Caco-2 (cell line): ENCODE data around the gene CILP2. TPM values are rescaled to one million over a fixed set of nuclear protein-coding genes. Genes with fewer than 3 reads are reported as not detected.
A peak's percentile ranks its signal among the peaks of the same experiment; 100 is the strongest.

ENCODE experiments used
- BruUV-seq: library from RNA; stranded (reverse); fragments of 400-500 nt; replicated peaks from 2 replicates; lab custom pipeline; 2021; lab: Mats Ljungman, UMichigan
- CTCF ChIA-PET: fragments of 300-600 bp; sonication (Branson Sonifier 250); formaldehyde crosslinking; loops from one replicate; lab custom pipeline; 2022; ENCODE audit warnings: antibody characterized with exemption; lab: Charles Lee
- POLR2A ChIA-PET: fragments of 300-600 bp; sonication (Branson Sonifier 250); formaldehyde crosslinking; loops from one replicate; lab custom pipeline; 2022; ENCODE audit warnings: antibody characterized with exemption; lab: Charles Lee
- DNase-seq, 2 experiments: peaks; one replicate each; pipeline versions ENCODE4 v3.0.0 to v3.0.0-alpha.2; 2020 to 2022
- H3K27me3 ChIP-seq: replicated peaks from 2 replicates; pipeline ENCODE4 v1.6.0; 2011; ENCODE audit warnings: low read length; ENCODE audit not compliant: control insufficient read depth, insufficient read depth
- H3K36me3 ChIP-seq: 2 replicates; pipeline ENCODE4 v1.5.1; 2011; ENCODE audit warnings: low read length; ENCODE audit not compliant: control insufficient read depth, insufficient read depth
- H3K4me1 ChIP-seq: fragments of 250-450 bp; sonication (Bioruptor Pico); 2 replicates; pipeline ENCODE4 v1.5.1; 2020; ENCODE audit warnings: mild to moderate bottlenecking
- H3K4me3 ChIP-seq: 2 replicates; pipeline ENCODE4 v1.5.1; 2011; ENCODE audit warnings: low read depth, mild to moderate bottlenecking, control low read depth, low read length
- H3K9me3 ChIP-seq: fragments of 250-450 bp; sonication (Bioruptor Pico); 2 replicates; pipeline ENCODE4 v1.5.1; 2020; ENCODE audit warnings: mild to moderate bottlenecking, moderate library complexity
- H3K27ac Mint-ChIP-seq: one replicate; pipeline ENCODE4 v1.8.0; 2022; ENCODE audit warnings: mixed read lengths; ENCODE audit not compliant: unreplicated experiment
- H3K27me3 Mint-ChIP-seq: one replicate; pipeline ENCODE4 v1.8.0; 2022; ENCODE audit warnings: mixed read lengths; ENCODE audit not compliant: insufficient read depth, unreplicated experiment
- H3K36me3 Mint-ChIP-seq: one replicate; pipeline ENCODE4 v1.8.0; 2022; ENCODE audit warnings: mild to moderate bottlenecking, mixed read lengths; ENCODE audit not compliant: insufficient read depth, unreplicated experiment
- H3K4me1 Mint-ChIP-seq: one replicate; pipeline ENCODE4 v1.8.0; 2022; ENCODE audit warnings: low read depth, mixed read lengths; ENCODE audit not compliant: unreplicated experiment
- H3K4me3 Mint-ChIP-seq: one replicate; pipeline ENCODE4 v1.8.0; 2022; ENCODE audit warnings: mild to moderate bottlenecking, moderate library complexity, mixed read lengths; ENCODE audit not compliant: unreplicated experiment
- H3K9me3 Mint-ChIP-seq: one replicate; pipeline ENCODE4 v1.8.0; 2022; ENCODE audit warnings: mixed read lengths; ENCODE audit not compliant: unreplicated experiment
- CTCF ChIP-seq, 2 experiments: fragments of 200-600 bp in 1 of 2; IDR thresholded peaks; 1 replicate in 1 of 2; 2 replicates in 1 of 2; pipeline versions ENCODE4 v1.5.1 to v1.8.0; 2011 to 2022; ENCODE audit warnings: antibody characterized with exemption in 1 of 2, control low read depth in 1 of 2, inconsistent platforms in 1 of 2, low read depth in 1 of 2, low read length in 1 of 2, mild to moderate bottlenecking in 1 of 2, moderate library complexity in 1 of 2; ENCODE audit not compliant: insufficient read depth in 1 of 2, severe bottlenecking in 1 of 2, unreplicated experiment in 1 of 2
- intact Hi-C: fragments of 100-400 bp; cut with micrococcal nuclease; formaldehyde crosslinking; loops from one replicate; pipeline ENCODE4 v1.10.0; 2022; ENCODE audit not compliant: unreplicated experiment
- total RNA-seq: library from RNA; stranded (reverse); gene quantifications from 2 replicates; pipeline ENCODE4 v1.2.3, GENCODE V29; 2022

The CILP2 gene
- total RNA-seq, 1 experiment from 2014 or later = 1.3 TPM

GRCh38 chr19:19531951-19532805 is 5.9 kb upstream of the CILP2 start:
- Histone ChIP-seq H3K27me3 (no peaks in the 10 kb centered on the region), H3K4me1 (no peaks in the 10 kb centered on the region), H3K4me3 (no peak overlapping the region), H3K9me3 (no peaks in the 10 kb centered on the region), H3K36me3 (no peaks in the 10 kb centered on the region)
- no peak overlapping the region for H3K27ac Mint-ChIP-seq
- H3K9me3 Mint-ChIP-seq = no peaks in the 10 kb centered on the region
- peak; percentile 71 to 85 for DNase-seq
- H3K4me3 Mint-ChIP-seq = no peak overlapping the region
- intact Hi-C loops = loop anchor here (1.0 to 5.0 kb wide), 3 partner anchors 21 to 111 kb away; partner anchors contain the start of genes GMIP and LPAR2
- ChIA-PET CTCF (interaction anchor here (0.6 to 2.3 kb wide), 8 partner anchors 21 to 409 kb away, joined by 3 to 15 read pairs (median 4); partner anchors contain the start of genes GMIP and LPAR2), POLR2A (interaction anchor here (1.2 kb wide), 1 partner anchor 96 kb away, joined by 7 read pairs; the partner anchor contains the start of gene LPAR2)
- peaks cover 10% of the 10 kb centered on the region for H3K4me1 Mint-ChIP-seq
- BruUV-seq = no TSS peak
- peak; percentile 83 to 96 for TF ChIP-seq CTCF (IDR thresholded peaks at IDR 0.05; ENCODE audit: insufficient read depth in 1 of 2, low read depth in 1 of 2, low read length in 1 of 2, severe bottlenecking in 1 of 2, unreplicated experiment in 1 of 2)
- H3K36me3 Mint-ChIP-seq = peaks cover 45% of the 10 kb centered on the region
- H3K27me3 Mint-ChIP-seq = no peaks in the 10 kb centered on the region

- POLR2A ChIA-PET = interaction anchor here (1.2 kb wide), 1 partner anchor 95 kb away, joined by 7 read pairs; the partner anchor contains the start of gene LPAR2
- no TSS peak for BruUV-seq
- intact Hi-C loops = loop anchor here (1.0 to 5.0 kb wide), 3 partner anchors 20 to 110 kb away; partner anchors contain the start of genes GMIP and LPAR2
Observed at GRCh38 chr19:19532806-19533701, 5.0 kb upstream of the CILP2 start.

More at GRCh38 chr19:19532806-19533701, 5.0 kb upstream of the CILP2 start:
- H3K36me3 ChIP-seq = no peaks in the 10 kb centered on the region
- DNase-seq = no peak
- Mint-ChIP-seq H3K4me1 (peaks cover 10% of the 10 kb centered on the region), H3K4me3 (no peak overlapping the region), H3K9me3 (no peaks in the 10 kb centered on the region), H3K27ac (no peak overlapping the region), H3K36me3 (peaks cover 40% of the 10 kb centered on the region), H3K27me3 (no peaks in the 10 kb centered on the region)
- TF ChIP-seq CTCF (IDR thresholded peaks at IDR 0.05; ENCODE audit: insufficient read depth in 1 of 2, low read depth in 1 of 2, low read length in 1 of 2, severe bottlenecking in 1 of 2, unreplicated experiment in 1 of 2) = no peak
- H3K4me3 ChIP-seq = no peak overlapping the region
- no peaks in the 10 kb centered on the region for H3K27me3 ChIP-seq
- H3K4me1 ChIP-seq = no peaks in the 10 kb centered on the region
- no peaks in the 10 kb centered on the region for H3K9me3 ChIP-seq
- CTCF ChIA-PET = interaction anchor here (0.6 to 2.3 kb wide), 6 partner anchors 20 to 111 kb away, joined by 3 to 15 read pairs (median 7); partner anchors contain the start of genes GMIP and LPAR2
